HK-2 (cell line): ENCODE measurements around the gene IMMT.
"Not testable (repeated sequence)": the region's sequence is repeated elsewhere in the genome, so short reads cannot be mapped to it uniquely, and the experiment has no call there.

Experiments used
- DNase-seq: peaks from one replicate; pipeline ENCODE4 v3.0.0-alpha.2; 2018; ENCODE audit not compliant: unreplicated experiment

The IMMT gene

GRCh38 chr2:86195055-86195807, at the start of gene IMMT:
Gene IMMT, minus strand, starts transcription at chr2:86195462. Its CDS starts 80 bp downstream, at chr2:86195382.
- DNase-seq = peak; percentile 97

GRCh38 chr2:86244781-86245180, 49.5 kb upstream of the IMMT start:
- not testable (repeated sequence) for DNase-seq

GRCh38 chr2:86243950-86244733, 48.9 kb upstream of the IMMT start:
- DNase-seq = no peak

- no peak for DNase-seq
Measured at GRCh38 chr2:86243272-86243671, 48.0 kb upstream of the IMMT start.

GRCh38 chr2:86241611-86242010, 46.3 kb upstream of the IMMT start:
- DNase-seq = no peak

GRCh38 chr2:86240251-86240650, 45.0 kb upstream of the IMMT start:
- DNase-seq = no peak

- DNase-seq = no peak
Measured at GRCh38 chr2:86239745-86240144, 44.5 kb upstream of the IMMT start.

GRCh38 chr2:86239326-86239725, 44.1 kb upstream of the IMMT start:
- no peak for DNase-seq

- DNase-seq = peak; percentile 40
Measured at GRCh38 chr2:86238354-86238753, 43.1 kb upstream of the IMMT start.

GRCh38 chr2:86237172-86237571, 41.9 kb upstream of the IMMT start:
- no peak for DNase-seq

- DNase-seq = no peak
Measured at GRCh38 chr2:86235196-86235980, 40.1 kb upstream of the IMMT start.

- no peak for DNase-seq
Measured at GRCh38 chr2:86234563-86235131, 39.4 kb upstream of the IMMT start.

- DNase-seq = no peak
Measured at GRCh38 chr2:86233436-86233835, 38.2 kb upstream of the IMMT start.

GRCh38 chr2:86232910-86233309, 37.6 kb upstream of the IMMT start:
- DNase-seq = no peak

GRCh38 chr2:86232373-86232784, 37.1 kb upstream of the IMMT start:
- no peak for DNase-seq

GRCh38 chr2:86231680-86232372, 36.6 kb upstream of the IMMT start:
- DNase-seq = no peak

GRCh38 chr2:86230961-86231360, 35.7 kb upstream of the IMMT start:
- DNase-seq = no peak

GRCh38 chr2:86229221-86229620, 34.0 kb upstream of the IMMT start:
- DNase-seq = no peak

GRCh38 chr2:86228574-86228973, 33.3 kb upstream of the IMMT start:
- not testable (repeated sequence) for DNase-seq

GRCh38 chr2:86227685-86228084, 32.4 kb upstream of the IMMT start:
- no peak for DNase-seq
